Stimulated activated naive CD8-positive, alpha-beta T cell treated with anti-CD3 and anti-CD28 coated beads, Interleukin-15, Interleukin-2, amounts not matched to agents 100 U/mL and 50 U/mL, for 24 hours (primary cell): ENCODE measurements around the gene MSH6.

Experiments used
- ATAC-seq: fragments of 150-1000 bp; cut with Tn5 transposase; one replicate; pipeline ENCODE4 v1.10.0; 2021
- DNase-seq: peaks from one replicate; pipeline ENCODE4 v3.0.0; 2021

Gene MSH6

DNA sequence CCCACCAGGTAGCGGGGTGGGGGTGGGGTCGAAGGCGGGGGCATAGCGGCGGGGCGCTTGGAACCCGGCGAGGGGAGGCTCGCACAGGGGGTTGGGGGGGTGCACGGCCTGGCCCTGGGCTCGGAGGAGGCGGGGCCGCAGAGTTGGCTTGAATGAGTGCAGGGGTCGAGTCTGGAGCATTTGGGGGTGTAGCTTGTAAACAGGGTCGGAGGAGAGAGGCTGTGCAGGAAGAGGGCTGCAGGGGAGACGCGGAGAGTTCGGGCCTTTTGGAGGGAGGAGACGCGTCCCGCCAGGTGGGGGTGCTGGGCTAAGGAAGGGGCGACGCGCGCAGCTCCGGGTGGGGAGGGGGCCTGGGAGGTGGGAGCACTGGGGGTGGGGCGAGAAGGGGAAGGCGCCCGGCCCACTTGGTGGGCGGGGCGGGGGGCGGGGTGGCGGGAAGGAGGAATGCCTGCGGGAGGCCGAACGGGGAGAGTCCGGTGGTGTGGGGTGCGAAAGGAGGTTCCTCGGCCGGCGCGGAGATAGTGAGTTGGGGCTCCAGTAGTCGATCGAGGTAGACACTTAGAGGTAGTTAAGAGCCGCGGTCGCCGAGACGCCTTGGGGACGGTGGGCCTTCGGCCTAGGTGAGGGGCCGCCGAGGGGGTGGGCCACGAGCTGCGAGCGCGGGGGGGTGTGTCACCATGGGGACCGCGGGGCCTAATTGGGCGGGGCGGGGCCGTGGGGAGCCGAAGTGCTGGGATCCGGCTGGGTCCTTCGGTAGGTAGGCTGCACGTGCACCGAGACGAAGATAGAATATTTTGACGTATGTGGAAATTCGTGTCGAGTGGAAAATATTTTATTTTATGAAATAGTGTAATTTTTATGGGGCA lies 774 bp downstream of the MSH6 start:
- DNase-seq, result peak; percentile 72
- peak; percentile 41 for ATAC-seq

DNA sequence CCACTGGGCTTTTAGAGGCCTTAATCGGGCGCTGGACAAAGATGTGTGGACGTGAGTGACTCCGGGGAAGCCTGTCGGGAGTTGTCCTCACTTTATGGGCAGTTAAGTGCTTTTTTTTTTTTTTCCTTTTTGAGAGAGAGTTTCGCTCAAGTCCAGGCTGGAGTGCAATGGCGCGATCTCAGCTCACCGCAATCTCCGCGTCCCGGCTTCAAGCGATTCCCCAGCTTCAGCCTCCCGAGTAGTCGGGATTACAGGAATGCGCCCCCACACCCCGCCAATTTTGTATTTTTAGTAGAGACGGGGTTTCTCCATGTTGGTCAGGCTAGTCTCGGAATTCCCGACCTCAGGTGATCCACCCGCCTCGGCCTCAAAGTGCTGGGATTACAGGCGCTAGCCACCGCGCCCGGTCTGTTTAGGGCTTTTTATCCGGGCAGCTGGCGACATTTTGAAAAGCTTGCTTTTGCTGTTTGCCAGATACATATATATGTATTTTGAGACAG lies 1.5 kb downstream of the MSH6 start:
- DNase-seq, result no peak
- no peak for ATAC-seq

DNA sequence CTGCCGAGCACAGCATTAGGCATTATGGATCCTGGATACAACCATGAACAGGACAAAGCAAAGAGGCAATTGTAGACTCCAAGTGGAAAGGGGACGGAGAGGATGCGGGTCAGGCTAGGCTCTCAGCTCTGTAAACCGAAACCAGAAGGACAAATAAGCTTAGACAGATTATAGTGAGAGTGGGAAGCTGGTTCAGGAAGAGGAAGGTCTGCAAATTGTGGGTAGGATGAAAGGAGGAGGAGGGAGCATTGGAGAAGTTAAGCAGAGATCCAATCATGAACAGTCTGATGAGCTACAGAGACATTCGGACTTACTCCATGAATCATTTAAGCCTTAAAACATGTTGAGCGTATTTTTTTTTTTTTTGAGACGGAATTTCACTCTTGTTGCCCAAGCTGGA lies 3.0 kb downstream of the MSH6 start:
- ATAC-seq (no peak), DNase-seq (no peak)

DNA sequence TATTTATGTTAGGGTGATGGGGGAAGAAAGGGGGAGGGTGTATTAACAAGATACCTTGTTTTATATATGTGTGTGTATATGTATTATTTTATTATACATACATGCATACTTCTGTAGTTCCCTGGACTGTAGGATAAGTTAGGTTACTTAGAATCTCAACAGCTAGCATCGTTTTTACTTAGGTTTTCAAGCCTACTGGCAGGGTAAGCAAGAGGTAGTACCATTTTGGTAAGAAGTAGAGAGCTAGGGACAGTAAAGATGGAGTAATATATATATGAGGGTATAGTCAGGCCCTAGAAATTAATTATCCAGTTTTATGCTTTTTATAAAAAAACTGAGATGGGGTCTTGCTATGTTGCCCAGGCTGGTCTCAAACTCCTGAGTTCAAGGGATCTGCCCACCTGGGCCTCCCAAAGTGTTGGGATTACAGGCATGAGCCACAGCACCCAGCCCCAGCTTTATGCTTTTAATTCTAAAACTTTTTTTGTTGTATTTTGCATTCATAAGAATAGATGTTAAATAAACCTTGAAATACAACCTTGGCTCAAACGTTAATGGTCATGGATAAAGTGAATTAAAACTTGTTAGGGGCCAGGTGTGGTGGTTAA lies 13.2 kb downstream of the MSH6 start:
- ATAC-seq, result no peak

DNA sequence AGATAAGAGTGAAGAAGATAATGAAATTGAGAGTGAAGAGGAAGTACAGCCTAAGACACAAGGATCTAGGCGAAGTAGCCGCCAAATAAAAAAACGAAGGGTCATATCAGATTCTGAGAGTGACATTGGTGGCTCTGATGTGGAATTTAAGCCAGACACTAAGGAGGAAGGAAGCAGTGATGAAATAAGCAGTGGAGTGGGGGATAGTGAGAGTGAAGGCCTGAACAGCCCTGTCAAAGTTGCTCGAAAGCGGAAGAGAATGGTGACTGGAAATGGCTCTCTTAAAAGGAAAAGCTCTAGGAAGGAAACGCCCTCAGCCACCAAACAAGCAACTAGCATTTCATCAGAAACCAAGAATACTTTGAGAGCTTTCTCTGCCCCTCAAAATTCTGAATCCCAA lies 15.7 kb downstream of the MSH6 start:
- DNase-seq (no peak), ATAC-seq (no peak)

More for the DNA sequence above, 13.2 kb downstream of the MSH6 start:
- no peak for DNase-seq

DNA sequence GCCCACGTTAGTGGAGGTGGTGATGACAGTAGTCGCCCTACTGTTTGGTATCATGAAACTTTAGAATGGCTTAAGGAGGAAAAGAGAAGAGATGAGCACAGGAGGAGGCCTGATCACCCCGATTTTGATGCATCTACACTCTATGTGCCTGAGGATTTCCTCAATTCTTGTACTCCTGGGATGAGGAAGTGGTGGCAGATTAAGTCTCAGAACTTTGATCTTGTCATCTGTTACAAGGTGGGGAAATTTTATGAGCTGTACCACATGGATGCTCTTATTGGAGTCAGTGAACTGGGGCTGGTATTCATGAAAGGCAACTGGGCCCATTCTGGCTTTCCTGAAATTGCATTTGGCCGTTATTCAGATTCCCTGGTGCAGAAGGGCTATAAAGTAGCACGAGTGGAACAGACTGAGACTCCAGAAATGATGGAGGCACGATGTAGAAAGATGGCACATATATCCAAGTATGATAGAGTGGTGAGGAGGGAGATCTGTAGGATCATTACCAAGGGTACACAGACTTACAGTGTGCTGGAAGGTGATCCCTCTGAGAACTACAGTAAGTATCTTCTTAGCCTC lies 16.2 kb downstream of the MSH6 start:
- DNase-seq (no peak), ATAC-seq (no peak)

GRCh38 chr2:47801118-47801517 lies 18.2 kb downstream of the MSH6 start:
- ATAC-seq, result no peak
- DNase-seq, result no peak

GRCh38 chr2:47803363-47803762 lies 20.4 kb downstream of the MSH6 start:
- no peak for ATAC-seq
- no peak for DNase-seq

DNA sequence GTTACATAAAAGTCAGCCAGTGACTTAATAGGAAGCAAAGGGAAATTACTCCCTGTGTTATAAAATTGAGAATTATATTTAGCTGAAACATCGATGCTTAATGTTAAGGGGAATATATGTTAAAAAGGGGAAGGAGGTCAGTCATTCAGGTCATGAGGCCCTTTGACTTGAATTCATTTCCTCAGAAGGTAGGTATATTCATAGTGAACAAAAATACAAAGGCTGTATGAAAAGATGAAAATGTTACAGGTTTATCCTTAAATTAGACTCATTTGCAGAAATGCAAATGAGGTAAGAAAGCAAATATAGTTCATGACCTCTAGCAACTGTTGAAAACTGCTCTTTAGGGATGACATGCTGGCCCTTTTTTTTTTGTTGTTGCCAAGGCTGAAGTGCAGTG lies 20.8 kb downstream of the MSH6 start:
- no peak for ATAC-seq

DNA sequence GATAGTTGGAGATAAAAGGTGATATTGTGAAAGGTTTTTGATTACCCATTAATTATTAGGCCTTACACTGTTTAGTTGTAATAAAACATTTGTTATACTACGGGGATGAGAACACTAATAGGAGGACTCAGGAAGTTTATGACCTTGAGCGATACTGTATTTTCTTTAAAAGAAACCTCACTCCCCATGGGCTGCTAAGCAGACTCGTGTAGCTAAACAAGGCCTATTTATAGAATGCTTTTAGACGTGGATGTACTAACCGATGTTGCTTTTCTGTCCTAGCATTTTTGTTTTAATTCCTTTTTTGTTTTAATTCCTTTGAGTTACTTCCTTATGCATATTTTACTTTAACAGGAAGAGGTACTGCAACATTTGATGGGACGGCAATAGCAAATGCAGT lies 22.9 kb downstream of the MSH6 start:
- no peak for ATAC-seq
- DNase-seq, result no peak

More for the DNA sequence above, 20.8 kb downstream of the MSH6 start:
- no peak for DNase-seq

DNA sequence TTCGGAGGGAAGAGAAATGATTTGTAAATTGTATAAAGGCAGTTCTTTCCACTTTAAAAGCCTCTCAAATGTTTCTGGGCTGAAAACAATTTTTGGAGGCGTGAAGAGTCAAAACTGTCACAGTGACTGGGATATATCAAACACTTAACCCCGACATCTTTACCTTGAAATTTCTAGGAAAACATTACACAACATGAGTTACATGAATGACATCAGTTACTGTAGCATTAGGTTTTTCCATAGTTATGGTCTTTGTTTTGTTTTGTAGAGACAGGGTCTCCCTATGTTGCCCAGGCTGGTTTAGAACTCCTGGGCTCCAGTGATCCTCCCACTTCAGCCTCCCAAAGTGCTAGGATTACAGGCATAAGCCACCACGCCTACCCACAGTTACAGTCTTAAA lies 25.7 kb downstream of the MSH6 start:
- DNase-seq (no peak), ATAC-seq (no peak)

DNA sequence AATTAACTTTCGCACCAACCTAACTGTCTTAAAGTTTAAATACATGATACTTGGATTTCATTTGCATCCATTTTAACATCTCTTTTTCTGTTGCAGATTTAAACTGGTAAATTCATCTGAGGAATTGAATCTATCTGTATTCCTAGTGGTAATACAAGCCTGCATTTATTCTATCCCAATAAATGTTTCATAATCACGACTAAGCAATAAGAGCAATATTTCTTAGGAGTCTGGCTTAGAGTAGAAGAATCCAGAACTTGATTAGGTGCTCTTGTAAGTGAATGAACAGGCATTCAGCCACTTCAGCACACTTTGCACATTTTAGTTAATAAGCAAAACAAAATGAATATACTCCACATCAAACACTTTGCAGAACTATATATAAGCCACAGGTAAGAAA lies 27.0 kb downstream of the MSH6 start:
- ATAC-seq, result no peak

DNA sequence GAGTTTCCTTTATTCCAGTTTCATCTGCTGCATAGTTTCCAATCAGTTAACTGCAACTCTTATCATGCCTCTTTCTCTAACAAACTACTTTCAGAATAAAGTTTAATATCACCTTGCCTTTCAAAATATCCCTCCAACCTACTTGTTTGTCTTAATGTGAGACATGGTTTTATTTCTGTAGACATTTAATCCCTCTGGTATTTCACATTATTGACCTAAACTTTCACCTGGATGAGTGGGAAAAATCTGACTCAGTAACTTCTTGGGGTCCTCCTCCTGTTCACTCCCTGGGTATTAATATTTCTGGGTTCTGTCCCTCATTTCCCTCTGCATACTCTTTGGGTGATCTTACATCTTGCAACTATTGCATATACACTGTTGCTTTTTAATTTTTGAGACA lies 27.9 kb downstream of the MSH6 start:
- ATAC-seq (no peak), DNase-seq (no peak)

More for the DNA sequence above, 27.0 kb downstream of the MSH6 start:
- no peak for DNase-seq

- ATAC-seq (no peak), DNase-seq (no peak)
Observed at GRCh38 chr2:47811668-47812067, 28.7 kb downstream of the MSH6 start.

DNA sequence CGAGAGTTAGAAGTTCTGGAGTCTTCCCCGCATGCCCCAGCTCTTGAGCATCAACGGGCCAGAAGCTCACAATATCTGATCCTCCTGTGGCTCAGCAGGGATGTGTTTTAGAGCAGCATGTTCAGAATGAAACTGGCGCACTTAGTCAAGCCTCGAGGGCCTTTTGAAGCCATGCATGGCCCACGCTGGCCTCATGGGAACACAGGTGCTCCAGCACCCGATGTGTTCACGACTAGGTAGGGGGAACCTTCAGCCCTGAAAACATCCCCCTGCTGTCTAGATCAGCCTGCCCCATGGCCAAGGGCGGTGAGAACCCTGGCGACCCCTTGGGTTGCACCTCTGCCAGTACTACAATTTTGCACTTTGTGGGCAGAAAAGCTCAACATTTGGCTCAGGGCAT lies 32.8 kb downstream of the MSH6 start:
- ATAC-seq, result peak; percentile 5
- peak; percentile 9 for DNase-seq

GRCh38 chr2:47818777-47819176 lies 35.8 kb downstream of the MSH6 start:
- DNase-seq (no peak), ATAC-seq (no peak)

DNA sequence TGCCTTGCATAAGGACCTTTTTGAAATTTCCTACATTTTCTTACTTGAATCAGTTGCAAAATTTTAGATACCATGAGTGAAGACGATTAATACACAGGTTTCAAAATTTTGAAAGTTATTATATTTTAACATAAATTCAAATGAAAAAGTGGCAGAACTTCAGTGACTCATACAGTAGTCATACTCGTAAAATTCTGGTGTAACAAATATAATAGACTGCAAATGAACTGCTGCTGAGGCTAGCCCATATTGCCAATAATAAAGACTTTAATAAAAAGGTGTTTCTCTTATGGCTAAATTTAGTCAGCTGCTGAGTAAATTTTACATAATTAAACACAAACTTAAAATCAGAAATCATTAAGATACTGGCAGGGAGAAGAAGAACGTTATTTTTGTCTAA lies 36.9 kb downstream of the MSH6 start:
- DNase-seq, result no peak
- ATAC-seq, result no peak

GRCh38 chr2:47822518-47822917 lies 39.6 kb downstream of the MSH6 start:
- no peak for ATAC-seq
- DNase-seq, result no peak

- ATAC-seq (no peak), DNase-seq (no peak)
Observed at GRCh38 chr2:47833516-47833968, 50.6 kb downstream of the MSH6 start.

DNA sequence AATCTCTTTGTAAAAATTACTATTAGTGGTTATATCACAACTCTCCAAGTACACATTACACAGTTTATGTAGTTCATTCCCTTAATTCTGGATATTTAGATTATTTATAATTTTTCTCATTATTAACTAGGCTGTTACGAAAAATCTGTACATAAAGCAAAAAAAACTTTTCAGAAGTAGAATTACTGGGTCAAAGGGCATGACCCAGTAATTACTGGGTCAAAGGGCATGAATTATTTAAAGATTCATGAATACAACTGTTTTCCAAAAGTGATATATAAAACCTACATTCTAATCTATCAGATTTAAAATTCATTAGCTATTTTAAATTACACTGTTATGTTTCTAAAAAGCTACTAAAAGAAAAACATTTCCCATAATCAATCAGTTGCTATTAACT lies 55.3 kb downstream of the MSH6 start:
- ATAC-seq, result no peak
- no peak for DNase-seq

DNA sequence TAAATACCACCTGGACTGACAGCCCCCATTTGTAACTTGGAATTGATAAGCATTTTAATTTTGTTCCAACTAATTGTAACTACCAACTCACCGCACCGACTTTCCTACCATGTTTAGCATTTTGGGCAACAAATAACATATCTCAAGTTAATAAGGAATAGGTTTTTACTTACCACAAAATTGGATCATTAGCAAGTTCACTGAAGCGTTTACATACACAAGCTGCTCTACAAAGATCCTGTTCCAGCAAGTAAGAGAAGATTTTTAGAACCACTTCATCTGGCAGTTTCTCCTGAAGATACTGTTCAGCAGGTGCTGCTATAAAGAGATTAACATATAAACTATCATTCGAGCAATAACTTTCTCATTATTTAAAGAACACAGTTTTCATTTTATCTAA lies 55.7 kb downstream of the MSH6 start:
- ATAC-seq, result no peak
- no peak for DNase-seq

GRCh38 chr2:47842846-47843245 lies 59.9 kb downstream of the MSH6 start:
- no peak for ATAC-seq
- no peak for DNase-seq

DNA sequence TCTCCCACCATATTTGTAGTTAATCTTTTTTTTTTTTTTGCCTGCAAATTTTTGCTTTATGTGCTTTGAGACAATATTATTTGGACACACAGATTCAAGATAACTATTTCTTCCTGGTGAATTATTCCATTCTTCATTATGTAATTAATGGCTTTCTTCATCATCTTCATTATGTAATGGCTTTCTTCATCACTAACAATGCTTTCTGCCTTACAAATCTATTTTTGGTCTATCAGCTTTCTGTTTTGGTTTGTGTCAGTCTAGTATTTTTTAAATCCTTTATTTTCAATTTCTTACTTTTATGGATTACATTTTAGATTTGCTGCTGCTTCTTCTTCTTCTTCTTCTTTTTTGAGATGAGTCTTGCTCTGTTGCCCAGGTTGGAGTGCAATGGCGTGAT lies 60.5 kb downstream of the MSH6 start:
- DNase-seq (no peak), ATAC-seq (no peak)
